Liver (tissue), 9 donors: Measurements from ENCODE around the gene MST1R. TPM values are rescaled to one million over a fixed set of nuclear protein-coding genes. Genes with fewer than 3 reads are reported as not detected.
"Not testable (repeated sequence)": the region's sequence is repeated elsewhere in the genome, so short reads cannot be mapped to it uniquely, and the experiment has no call there.

Experiments used
- DNase-seq: peaks from one replicate; pipeline ENCODE4 v3.0.0-alpha.2; 2017; ENCODE audit warnings: low spot score
- H3K27ac ChIP-seq, 2 donors: one replicate each; pipeline ENCODE4 v1.7.0; 2013; ENCODE audit warnings: inconsistent platforms in 2 of 2, low read length in 2 of 2, control low read depth in 1 of 2, low read depth in 1 of 2, mild to moderate bottlenecking in 1 of 2
- H3K27me3 ChIP-seq, 4 donors: one replicate each; pipeline versions ENCODE4 v1.6.1 to v1.7.0; 2013; ENCODE audit warnings: low read length in 3 of 4, inconsistent platforms in 1 of 4, mild to moderate bottlenecking in 1 of 4, moderate library complexity in 1 of 4; ENCODE audit not compliant: control insufficient read depth in 4 of 4, insufficient read depth in 4 of 4
- H3K36me3 ChIP-seq, 4 donors: one replicate each; pipeline versions ENCODE4 v1.6.1 to v1.7.0; 2013; ENCODE audit warnings: low read length in 3 of 4, mild to moderate bottlenecking in 3 of 4, low read depth in 1 of 4, moderate library complexity in 1 of 4; ENCODE audit not compliant: control insufficient read depth in 4 of 4, insufficient read depth in 3 of 4
- H3K4me1 ChIP-seq, 4 donors: one replicate each; pipeline versions ENCODE4 v1.6.1 to v1.7.0; 2013; ENCODE audit warnings: low read length in 3 of 4, mild to moderate bottlenecking in 3 of 4, moderate library complexity in 1 of 4; ENCODE audit not compliant: control insufficient read depth in 4 of 4, insufficient read depth in 4 of 4
- H3K4me3 ChIP-seq, 3 donors: one replicate each; pipeline versions ENCODE4 v1.6.1 to v1.7.0; 2013; ENCODE audit warnings: low read length in 3 of 3, control low read depth in 1 of 3, low read depth in 1 of 3, mild to moderate bottlenecking in 1 of 3
- H3K9ac ChIP-seq, 2 donors: one replicate each; pipeline ENCODE4 v1.7.0; 2013; ENCODE audit warnings: low read length in 2 of 2, mild to moderate bottlenecking in 2 of 2, moderate library complexity in 2 of 2, control low read depth in 1 of 2, low read depth in 1 of 2
- H3K9me3 ChIP-seq, 4 donors: one replicate each; pipeline versions ENCODE4 v1.6.1 to v1.7.0; 2013; ENCODE audit warnings: low read length in 3 of 4; ENCODE audit not compliant: control insufficient read depth in 4 of 4
- ATF3 ChIP-seq: IDR thresholded peaks from 2 replicates; pipeline ENCODE4 v1.6.1; 2016; ENCODE audit warnings: antibody characterized with exemption
- CTCF ChIP-seq: fragments of 150-350 bp; IDR thresholded peaks from 2 replicates; pipeline ENCODE4 v1.5.1; 2017; ENCODE audit warnings: improper control_type of control experiment, low read depth, low read length; ENCODE audit not compliant: missing input control
- FOXA1 ChIP-seq: IDR thresholded peaks from 2 replicates; pipeline ENCODE4 v1.6.1; 2016; ENCODE audit warnings: antibody characterized with exemption
- FOXA2 ChIP-seq: IDR thresholded peaks from 2 replicates; pipeline ENCODE4 v1.6.1; 2016; ENCODE audit warnings: antibody characterized with exemption
- GABPA ChIP-seq, 2 donors: IDR thresholded peaks in 1 of 2; conservative IDR thresholded peaks in 1 of 2; 2 replicates each; pipeline ENCODE4 v1.6.1; 2016; ENCODE audit warnings: antibody characterized with exemption in 2 of 2, mild to moderate bottlenecking in 1 of 2, moderate library complexity in 1 of 2
- HNF4A ChIP-seq, 2 donors: conservative IDR thresholded peaks; 2 replicates each; pipeline ENCODE4 v1.6.1; 2016; ENCODE audit warnings: antibody characterized with exemption in 2 of 2, mild to moderate bottlenecking in 2 of 2
- HNF4G ChIP-seq: IDR thresholded peaks from 2 replicates; pipeline ENCODE4 v1.6.1; 2016; ENCODE audit warnings: antibody characterized with exemption
- JUND ChIP-seq, 2 donors: IDR thresholded peaks; 2 replicates each; pipeline ENCODE4 v1.6.1; 2016; ENCODE audit warnings: antibody characterized with exemption in 2 of 2
- NR2F2 ChIP-seq: IDR thresholded peaks from 2 replicates; pipeline ENCODE4 v1.6.1; 2016; ENCODE audit warnings: antibody characterized with exemption
- RAD21 ChIP-seq, 2 donors: IDR thresholded peaks; 2 replicates each; pipeline ENCODE4 v1.6.1; 2016; ENCODE audit warnings: antibody characterized with exemption in 2 of 2, mild to moderate bottlenecking in 2 of 2
- REST ChIP-seq: IDR thresholded peaks from 2 replicates; pipeline ENCODE4 v1.6.1; 2016; ENCODE audit warnings: antibody characterized with exemption, mild to moderate bottlenecking
- RXRA ChIP-seq, 2 donors: IDR thresholded peaks; 2 replicates each; pipeline ENCODE4 v1.6.1; 2017 to 2018; ENCODE audit warnings: antibody characterized with exemption in 2 of 2, mild to moderate bottlenecking in 1 of 2
- SP1 ChIP-seq: IDR thresholded peaks from 2 replicates; pipeline ENCODE4 v1.6.1; 2018; ENCODE audit warnings: antibody characterized with exemption, mild to moderate bottlenecking
- TAF1 ChIP-seq: conservative IDR thresholded peaks from 2 replicates; pipeline ENCODE4 v1.6.1; 2016; ENCODE audit warnings: antibody characterized with exemption, mild to moderate bottlenecking
- YY1 ChIP-seq: IDR thresholded peaks from 2 replicates; pipeline ENCODE4 v1.6.1; 2016; ENCODE audit warnings: antibody characterized with exemption, mild to moderate bottlenecking
- WGBS: extraction: QIAGEN DNeasy Blood & Tissue Kit; methylation state at CpG from one replicate; pipeline ENCODE4 v1.1.7; 2013; 5-methylcytosine and 5-hydroxymethylcytosine counted together
- polyA plus RNA-seq, 2 donors: library from polyadenylated mRNA; stranded (reverse) in 1 of 2; unstranded in 1 of 2; fragments of 200-250 nt in 1 of 2; fragments of >200 nt in 1 of 2; fragmentation: Nextera tagmentation in 1 of 2; extraction: Ambion mirVana in 1 of 2; gene quantifications; one replicate each; pipeline versions ENCODE4 v1.2.1 to v1.2.3, GENCODE V29; 2013 to 2015
- total RNA-seq, 2 donors: library from RNA; depleted of rRNA; stranded (reverse); fragments of >200 nt; gene quantifications; one replicate each; pipeline ENCODE4 v1.2.3, GENCODE V29; 2014
- TF ChIP-seq, protein P1 (sequence below): IDR thresholded peaks from 2 replicates; pipeline ENCODE4 v1.6.1; 2016; ENCODE audit warnings: antibody characterized with exemption
- donor health status: healthy.
- donor health status: healthy.
- donor health status: healthy.
- donor health status: healthy.
- donor health status: healthy.

The MST1R gene
- total and polyA plus RNA-seq, 4 donors = 0.10 to 0.56 (median 0.33) TPM

- not testable (repeated sequence) for H3K36me3 ChIP-seq, H3K27me3 ChIP-seq, H3K27ac ChIP-seq, H3K9ac ChIP-seq, H3K9me3 ChIP-seq, H3K4me3 ChIP-seq, DNase-seq, H3K4me1 ChIP-seq
- WGBS = 93% methylated on average over 19 of the region's 19 CpGs
These were observed 14.3 kb upstream of the MST1R start for GRCh38 chr3:49917806-49918590.

DNA sequence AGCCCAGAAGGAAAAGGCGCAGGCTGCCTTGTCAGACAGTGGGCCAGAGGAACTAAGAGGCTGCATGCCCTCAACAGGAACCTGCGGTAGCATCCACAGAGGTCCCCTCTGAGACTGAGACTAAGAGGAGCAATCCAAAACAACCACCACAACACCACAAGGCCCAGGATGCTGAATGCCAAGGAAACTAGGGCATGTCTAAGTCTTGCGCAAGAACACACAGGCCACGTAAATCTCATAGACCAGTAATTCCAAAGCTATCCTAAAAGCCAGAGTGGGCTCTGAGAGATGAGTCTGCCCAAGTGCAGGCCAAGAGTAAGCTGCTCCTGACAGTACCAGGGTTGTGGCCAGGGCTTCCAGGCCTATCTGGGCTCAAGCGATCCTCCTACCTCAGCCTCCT is 13.0 kb upstream of the MST1R start:
- TF ChIP-seq TAF1 (no peak), RXRA (IDR thresholded peaks at IDR 0.05) (no peak), RAD21 (IDR thresholded peaks at IDR 0.05) (no peak), REST (no peak), NR2F2 (no peak)
- Histone ChIP-seq H3K27ac (no peak overlapping the region), H3K36me3 (peaks cover 0 to 16% (median 4%) of the 10 kb centered on the region in 4 donors), H3K27me3 (no peaks in the 10 kb centered on the region), H3K4me3 (no peak overlapping the region), H3K4me1 (no peaks in the 10 kb centered on the region), H3K9me3 (no peaks in the 10 kb centered on the region), H3K9ac (no peak overlapping the region)
- WGBS = 89% methylated on average over 5 of the region's 5 CpGs
- DNase-seq = no peak

- no peak overlapping the region for H3K27ac ChIP-seq
- H3K4me3 ChIP-seq = no peak overlapping the region
- H3K4me1 ChIP-seq = no peaks in the 10 kb centered on the region
- no peak for DNase-seq
- no peaks in the 10 kb centered on the region for H3K27me3 ChIP-seq
- H3K9me3 ChIP-seq = no peaks in the 10 kb centered on the region
- WGBS = 88% methylated on average over 2 of the region's 2 CpGs
- no peak overlapping the region for H3K9ac ChIP-seq
- H3K36me3 ChIP-seq = peaks cover 2 to 33% (median 6%) of the 10 kb centered on the region in 4 donors
- no peak for TF ChIP-seq NR2F2
- TF ChIP-seq ATF3 = no peak
- no peak for TF ChIP-seq RAD21 (IDR thresholded peaks at IDR 0.05)
- TF ChIP-seq SP1 = no peak
- no peak for TF ChIP-seq GABPA (IDR thresholded peaks at IDR 0.05 in 1 of 2, conservative IDR thresholded peaks at IDR 0.05 in 1 of 2)
- TF ChIP-seq FOXA2 = no peak
- no peak for TF ChIP-seq HNF4A (conservative IDR thresholded peaks at IDR 0.05)
- TF ChIP-seq FOXA1 = no peak
- TF ChIP-seq TAF1 = no peak
- no peak for TF ChIP-seq CTCF
- TF ChIP-seq HNF4G = no peak
- TF ChIP-seq, protein P1, sequence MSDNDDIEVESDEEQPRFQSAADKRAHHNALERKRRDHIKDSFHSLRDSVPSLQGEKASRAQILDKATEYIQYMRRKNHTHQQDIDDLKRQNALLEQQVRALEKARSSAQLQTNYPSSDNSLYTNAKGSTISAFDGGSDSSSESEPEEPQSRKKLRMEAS = no peak
- no peak for TF ChIP-seq REST
- no peak for TF ChIP-seq YY1
- TF ChIP-seq JUND (IDR thresholded peaks at IDR 0.05) = no peak
These were observed 11.2 kb upstream of the MST1R start for GRCh38 chr3:49914906-49915305.
